Calu3 (cell line): ENCODE data around the gene SBK2. TPM values are rescaled to one million over a fixed set of nuclear protein-coding genes. Genes with fewer than 3 reads are reported as not detected.

Source experiments
- BruUV-seq: library from RNA; stranded (reverse); fragments of 400-500 nt; replicated peaks from 2 replicates; lab custom pipeline; 2021; lab: Mats Ljungman, UMichigan
- CTCF ChIA-PET: fragments of 300-600 bp; sonication (Branson Sonifier 250); formaldehyde crosslinking; loops from one replicate; lab custom pipeline; 2022; ENCODE audit warnings: antibody characterized with exemption; lab: Charles Lee
- DNase-seq: peaks from one replicate; pipeline ENCODE4 v3.0.0; 2022
- H3K27ac Mint-ChIP-seq: one replicate; pipeline ENCODE4 v1.8.0; 2022; ENCODE audit warnings: mixed read lengths; ENCODE audit not compliant: unreplicated experiment
- H3K27me3 Mint-ChIP-seq: one replicate; pipeline ENCODE4 v1.8.0; 2022; ENCODE audit warnings: mixed read lengths; ENCODE audit not compliant: unreplicated experiment
- H3K36me3 Mint-ChIP-seq: one replicate; pipeline ENCODE4 v1.8.0; 2022; ENCODE audit warnings: mild to moderate bottlenecking, moderate library complexity, mixed read lengths; ENCODE audit not compliant: insufficient read depth, unreplicated experiment
- H3K4me1 Mint-ChIP-seq: one replicate; pipeline ENCODE4 v1.8.0; 2022; ENCODE audit warnings: mild to moderate bottlenecking, low read depth, mixed read lengths; ENCODE audit not compliant: unreplicated experiment
- H3K4me3 Mint-ChIP-seq: one replicate; pipeline ENCODE4 v1.8.0; 2022; ENCODE audit warnings: mild to moderate bottlenecking, low read depth, moderate library complexity, mixed read lengths; ENCODE audit not compliant: unreplicated experiment
- H3K9me3 Mint-ChIP-seq: one replicate; pipeline ENCODE4 v1.8.0; 2022; ENCODE audit warnings: low read depth, mixed read lengths; ENCODE audit not compliant: unreplicated experiment
- intact Hi-C: fragments of 100-400 bp; cut with micrococcal nuclease; formaldehyde crosslinking; loops from one replicate; pipeline ENCODE4 v1.10.0; 2022; ENCODE audit not compliant: unreplicated experiment
- total RNA-seq: library from RNA; stranded (reverse); gene quantifications from 2 replicates; pipeline ENCODE4 v1.2.3, GENCODE V29; 2022
- TF ChIP-seq, protein P1 (sequence below): fragments of 200-600 bp; IDR thresholded peaks from one replicate; pipeline ENCODE4 v1.8.0; 2022; ENCODE audit warnings: antibody characterized with exemption; ENCODE audit not compliant: unreplicated experiment

SBK2 gene
- total RNA-seq, 1 experiment from 2014 or later = not detected

DNA sequence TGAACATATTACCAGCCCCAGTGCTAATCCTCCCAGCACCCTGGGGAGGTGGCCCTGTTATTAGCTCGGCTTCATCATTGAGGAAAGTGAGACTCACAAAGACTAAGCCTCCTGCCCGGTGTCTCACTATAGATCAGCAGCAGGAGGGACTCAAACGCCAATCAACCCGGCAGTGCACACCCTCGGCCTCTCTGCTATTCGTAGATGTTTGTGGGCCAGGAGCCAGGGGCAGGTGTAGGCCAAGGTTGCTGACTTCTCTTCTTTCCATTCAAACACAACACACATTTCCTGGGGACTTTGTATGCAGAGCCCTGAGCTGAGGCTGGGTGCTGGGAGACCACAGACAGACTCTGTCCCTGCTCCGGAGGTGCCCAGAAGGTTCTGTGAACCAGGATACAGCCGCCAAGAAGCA, 17.8 kb upstream of the SBK2 start:
- DNase-seq = no peak
- intact Hi-C loops = no loop called here
- CTCF ChIA-PET = no interaction called here
- H3K36me3 Mint-ChIP-seq = peaks cover 5% of the 10 kb centered on the region
- H3K9me3 Mint-ChIP-seq = no peaks in the 10 kb centered on the region
- no TSS peak for BruUV-seq
- no peak overlapping the region for H3K27ac Mint-ChIP-seq
- H3K4me3 Mint-ChIP-seq = no peak overlapping the region
- H3K4me1 Mint-ChIP-seq = peaks cover 31% of the 10 kb centered on the region
- H3K27me3 Mint-ChIP-seq = no peaks in the 10 kb centered on the region
- TF ChIP-seq, protein P1, sequence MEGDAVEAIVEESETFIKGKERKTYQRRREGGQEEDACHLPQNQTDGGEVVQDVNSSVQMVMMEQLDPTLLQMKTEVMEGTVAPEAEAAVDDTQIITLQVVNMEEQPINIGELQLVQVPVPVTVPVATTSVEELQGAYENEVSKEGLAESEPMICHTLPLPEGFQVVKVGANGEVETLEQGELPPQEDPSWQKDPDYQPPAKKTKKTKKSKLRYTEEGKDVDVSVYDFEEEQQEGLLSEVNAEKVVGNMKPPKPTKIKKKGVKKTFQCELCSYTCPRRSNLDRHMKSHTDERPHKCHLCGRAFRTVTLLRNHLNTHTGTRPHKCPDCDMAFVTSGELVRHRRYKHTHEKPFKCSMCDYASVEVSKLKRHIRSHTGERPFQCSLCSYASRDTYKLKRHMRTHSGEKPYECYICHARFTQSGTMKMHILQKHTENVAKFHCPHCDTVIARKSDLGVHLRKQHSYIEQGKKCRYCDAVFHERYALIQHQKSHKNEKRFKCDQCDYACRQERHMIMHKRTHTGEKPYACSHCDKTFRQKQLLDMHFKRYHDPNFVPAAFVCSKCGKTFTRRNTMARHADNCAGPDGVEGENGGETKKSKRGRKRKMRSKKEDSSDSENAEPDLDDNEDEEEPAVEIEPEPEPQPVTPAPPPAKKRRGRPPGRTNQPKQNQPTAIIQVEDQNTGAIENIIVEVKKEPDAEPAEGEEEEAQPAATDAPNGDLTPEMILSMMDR = no peak

DNA sequence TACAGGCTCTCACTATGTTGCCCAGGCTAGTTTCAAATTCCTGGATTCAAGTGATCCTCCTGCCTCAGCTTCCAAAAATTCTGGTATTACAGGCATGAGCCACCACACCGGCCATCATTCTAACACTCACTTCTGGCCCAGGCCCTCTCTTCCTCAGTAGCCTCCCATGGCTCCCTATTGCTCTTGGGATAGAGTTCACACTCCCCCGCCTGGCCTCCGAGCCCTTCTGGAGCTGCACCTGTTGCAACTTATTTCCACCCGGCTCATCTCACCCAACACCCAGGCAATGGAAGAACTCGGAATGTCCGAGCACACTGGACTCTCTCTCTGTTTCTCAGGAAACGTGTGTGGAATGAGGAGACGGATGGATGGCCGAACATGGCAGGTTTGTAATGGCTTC, 17.4 kb upstream of the SBK2 start:
- intact Hi-C loops = no loop called here
- CTCF ChIA-PET = interaction anchor here (1.0 kb wide), 1 partner anchor 70 kb away, joined by 3 read pairs; the partner anchor contains the start of gene ZNF784
- Mint-ChIP-seq H3K27ac (no peak overlapping the region), H3K4me3 (no peak overlapping the region), H3K36me3 (peaks cover 9% of the 10 kb centered on the region), H3K27me3 (no peaks in the 10 kb centered on the region), H3K9me3 (no peaks in the 10 kb centered on the region), H3K4me1 (peaks cover 36% of the 10 kb centered on the region)
- no TSS peak for BruUV-seq
- TF ChIP-seq, protein P1 = no peak
- no peak for DNase-seq

DNA sequence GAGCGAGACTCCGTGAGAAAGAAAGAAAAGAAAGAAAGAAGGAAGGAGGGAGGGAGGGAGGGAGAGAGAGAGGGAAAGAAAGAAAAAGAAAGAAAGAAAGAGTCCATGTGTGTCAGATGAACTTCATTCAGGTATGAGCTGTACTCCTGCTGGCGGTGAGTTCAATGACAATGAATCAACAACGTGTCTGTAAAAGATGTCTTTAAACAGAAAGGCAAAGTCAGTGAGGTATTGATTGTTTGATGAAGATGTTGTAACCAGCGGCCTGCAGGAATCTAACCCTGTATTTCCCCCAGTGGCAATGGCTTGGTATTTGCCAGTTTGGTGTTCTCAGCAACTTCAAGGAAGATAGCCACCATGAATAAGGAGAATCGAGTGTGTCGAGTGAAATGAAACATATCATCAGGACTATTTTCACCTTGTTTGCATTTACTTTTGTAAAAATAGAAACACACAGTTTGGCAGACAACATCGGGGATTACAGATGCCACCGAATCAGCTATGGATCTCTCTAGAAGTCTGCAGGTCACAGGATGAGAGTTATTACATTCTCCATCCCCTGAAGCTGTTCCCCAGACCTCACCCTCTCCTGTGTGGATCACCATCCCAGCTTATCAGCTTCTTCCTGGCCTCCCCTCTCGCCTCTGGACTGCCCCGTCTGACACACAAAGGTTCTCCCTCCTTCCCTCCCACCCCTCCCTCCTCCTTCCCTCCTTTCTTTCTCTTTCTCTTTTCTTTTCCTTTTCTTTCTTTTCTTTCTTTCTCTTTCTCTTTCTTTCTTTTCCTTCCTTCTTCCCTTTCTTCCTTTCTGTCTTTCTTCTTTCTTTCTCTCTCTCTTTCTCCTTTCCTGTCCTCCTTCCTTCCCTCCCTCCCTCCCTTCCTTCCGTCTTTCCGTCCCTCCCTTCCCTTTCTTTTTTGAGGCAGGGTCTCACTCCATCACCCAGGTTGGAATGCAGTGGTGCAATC, 16.6 kb upstream of the SBK2 start:
- peaks cover 11% of the 10 kb centered on the region for H3K36me3 Mint-ChIP-seq
- no TSS peak for BruUV-seq
- intact Hi-C loops = no loop called here
- H3K4me1 Mint-ChIP-seq = peaks cover 37% of the 10 kb centered on the region
- CTCF ChIA-PET = interaction anchor here (0.7 to 1.3 kb wide), 5 partner anchors 12 to 71 kb away, joined by 3 to 4 read pairs (median 3); partner anchors contain the start of genes FIZ1 and ZNF784
- peak overlapping the region; percentile 15 for H3K4me3 Mint-ChIP-seq
- no peaks in the 10 kb centered on the region for H3K27me3 Mint-ChIP-seq
- no peaks in the 10 kb centered on the region for H3K9me3 Mint-ChIP-seq
- H3K27ac Mint-ChIP-seq = no peak overlapping the region
- TF ChIP-seq, protein P1 = no peak
- peak; percentile 27 for DNase-seq

DNA sequence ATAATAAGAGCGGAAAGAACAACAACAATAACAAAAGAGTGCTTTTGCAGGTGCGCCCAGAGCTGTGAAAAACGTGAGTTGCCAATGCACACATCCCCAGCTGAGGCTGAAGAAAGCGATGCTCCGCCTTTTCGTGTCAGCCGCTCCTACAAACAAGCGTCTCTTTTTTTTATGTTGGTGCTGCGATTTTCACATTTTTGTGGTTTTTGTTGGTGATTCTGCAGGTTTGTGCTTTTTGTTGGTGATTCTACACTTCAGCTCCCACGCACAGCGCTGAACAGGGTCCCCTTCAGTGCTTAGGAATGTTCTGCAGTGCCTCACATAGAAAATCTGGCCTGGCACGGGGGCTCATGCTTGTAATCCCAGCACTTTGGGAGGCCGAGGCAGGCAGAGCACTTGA, 15.7 kb upstream of the SBK2 start:
- Mint-ChIP-seq H3K4me3 (peak overlapping the region; percentile 15), H3K4me1 (peaks cover 44% of the 10 kb centered on the region), H3K27me3 (no peaks in the 10 kb centered on the region), H3K36me3 (peaks cover 17% of the 10 kb centered on the region), H3K9me3 (no peaks in the 10 kb centered on the region), H3K27ac (no peak overlapping the region)
- TF ChIP-seq, protein P1 = no peak
- DNase-seq = no peak
- CTCF ChIA-PET = interaction anchor here (0.6 to 1.3 kb wide), 6 partner anchors 11 to 781 kb away, joined by 3 to 5 read pairs (median 4); partner anchors contain the start of gene FIZ1
- no TSS peak for BruUV-seq
- intact Hi-C loops = no loop called here
